ENCODE data around the gene S100A4.
"Not testable (repeated sequence)": the region's sequence is repeated elsewhere in the genome, so short reads cannot be mapped to it uniquely, and the experiment has no call there.

S100A4 gene

DNA sequence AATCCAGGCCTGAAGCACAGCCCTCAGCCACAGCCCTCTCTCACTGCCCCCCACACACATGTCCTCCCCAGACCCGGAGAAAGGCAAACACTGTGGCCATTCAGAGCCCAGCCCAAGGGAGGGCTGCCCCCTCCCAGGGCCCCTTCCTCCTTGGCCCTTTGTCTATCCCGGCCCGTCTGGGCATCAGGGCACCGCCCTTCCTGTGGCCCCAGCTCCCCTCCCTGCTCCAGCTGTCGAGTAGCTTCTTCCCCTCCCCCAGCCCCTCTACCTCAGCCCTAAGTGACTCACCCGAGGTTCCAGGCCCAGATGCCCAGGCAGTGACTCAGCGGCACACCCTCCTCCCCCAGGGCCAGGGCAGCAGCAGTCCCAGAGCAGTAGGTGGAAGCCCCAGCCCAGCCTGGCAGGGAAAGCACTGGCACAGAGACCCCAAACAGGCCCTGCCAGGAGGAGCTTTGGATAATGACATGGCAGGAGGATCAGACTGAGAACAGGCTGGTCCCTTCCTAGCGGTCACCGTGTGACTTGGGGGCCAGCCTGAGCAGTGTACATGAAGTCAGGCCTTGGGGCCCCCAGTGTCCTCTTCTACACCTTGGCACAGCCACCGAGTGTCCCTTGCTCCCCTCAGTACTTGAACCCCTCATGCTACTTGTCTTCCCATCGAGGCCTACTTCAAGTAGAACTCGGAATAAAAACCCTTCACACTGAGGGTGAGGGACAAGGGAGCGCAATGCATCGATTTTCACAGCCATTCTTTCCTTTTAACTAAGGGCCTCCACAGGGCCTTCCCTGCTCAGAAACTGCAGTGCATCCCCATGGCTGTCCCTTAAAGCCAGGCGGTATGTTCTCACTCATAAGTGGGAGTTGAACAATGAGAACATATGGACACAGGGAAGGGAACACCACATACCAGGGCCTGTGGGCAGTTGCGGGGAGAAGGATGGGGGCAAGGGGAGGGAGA, 21.1 kb upstream of the S100A4 start:
- peak; percentile 84 for DNase-seq

DNA sequence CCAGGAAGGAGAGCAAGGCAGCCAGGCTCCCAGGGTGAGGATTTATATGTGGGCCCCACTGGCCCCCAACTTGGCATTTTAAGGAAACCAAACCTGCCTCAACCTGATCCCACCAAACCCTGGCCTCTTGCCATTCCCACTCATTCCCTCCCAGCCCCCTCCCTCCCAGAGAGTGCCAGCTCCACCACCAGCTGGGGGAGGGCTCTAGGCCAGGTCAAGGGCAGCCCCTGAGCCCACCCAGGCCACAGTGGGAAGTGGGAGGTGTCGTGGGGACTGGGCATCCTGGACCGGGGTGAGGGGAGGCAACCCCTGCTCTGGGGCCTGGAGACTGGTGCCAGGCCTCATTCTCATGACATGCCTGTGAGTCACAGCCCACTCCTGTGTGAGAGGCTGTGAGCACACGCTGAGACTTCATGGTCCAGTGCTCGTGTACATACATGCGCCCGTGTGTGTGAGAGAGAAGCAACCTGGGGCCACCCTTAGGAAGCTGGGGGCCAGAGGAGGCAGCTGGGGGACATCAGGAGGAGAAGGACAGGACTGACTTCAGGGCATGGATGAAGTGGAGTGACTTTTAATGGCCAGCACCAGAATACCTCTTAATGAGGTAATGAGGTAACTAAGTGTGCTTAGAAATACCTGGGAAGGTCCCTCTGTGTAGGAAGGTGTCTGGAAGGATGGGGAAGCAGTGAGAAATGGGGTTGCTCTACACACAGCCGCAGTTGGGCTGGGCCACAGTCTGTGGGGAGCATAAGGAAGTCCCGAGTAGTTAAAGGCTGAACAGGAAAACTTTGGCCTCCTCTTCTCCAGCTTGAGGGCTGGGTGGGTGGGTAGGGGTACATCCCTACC, 20.1 kb upstream of the S100A4 start, which contains the start of gene S100A2:
Gene S100A2 (minus strand): TSS at position 316 of the 846 bp plus-strand sequence. CDS start 1,967 bp downstream, outside the sequence.
- DNase-seq: peak; percentile 89

DNA sequence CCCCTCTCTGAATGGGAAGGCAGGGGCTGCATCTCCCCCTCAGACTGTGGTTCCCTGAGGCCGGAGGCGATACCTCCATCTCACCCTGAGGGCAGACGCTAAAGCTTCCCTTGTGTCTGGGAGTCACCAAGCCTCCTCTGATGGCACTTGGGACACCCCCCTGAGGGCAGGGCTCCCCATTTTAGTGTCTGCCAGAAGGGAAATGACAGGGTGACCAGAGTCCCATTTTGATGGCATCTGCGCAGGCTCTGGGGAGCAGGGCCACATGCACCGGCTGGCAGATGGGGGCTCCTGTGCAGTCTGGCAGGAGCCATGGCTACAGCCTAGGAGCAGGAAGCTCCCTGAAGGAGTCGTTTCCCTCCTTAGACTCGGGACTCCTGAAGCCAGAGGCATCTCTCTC, 18.4 kb upstream of the S100A4 start:
- no peak for DNase-seq

DNA sequence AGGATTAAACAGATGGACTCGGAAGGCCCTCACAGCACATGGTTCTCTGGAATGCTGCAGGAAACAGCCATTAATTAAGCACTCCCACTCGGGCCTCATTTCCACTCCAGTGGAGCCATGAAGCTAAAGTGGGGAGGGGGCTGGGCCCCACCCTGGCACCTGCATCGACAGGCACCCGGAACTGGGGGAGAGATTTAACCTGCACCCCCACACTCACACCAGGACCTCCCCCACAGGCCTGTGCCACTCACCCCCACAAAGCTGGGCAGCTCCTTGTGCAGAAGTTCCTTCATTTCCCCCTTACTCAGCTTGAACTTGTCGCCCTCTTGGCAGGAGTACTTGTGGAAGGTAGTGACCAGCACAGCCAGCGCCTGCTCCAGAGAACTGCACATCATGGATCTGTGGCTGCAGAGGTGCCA, 17.9 kb upstream of the S100A4 start:
- no peak for DNase-seq

DNA sequence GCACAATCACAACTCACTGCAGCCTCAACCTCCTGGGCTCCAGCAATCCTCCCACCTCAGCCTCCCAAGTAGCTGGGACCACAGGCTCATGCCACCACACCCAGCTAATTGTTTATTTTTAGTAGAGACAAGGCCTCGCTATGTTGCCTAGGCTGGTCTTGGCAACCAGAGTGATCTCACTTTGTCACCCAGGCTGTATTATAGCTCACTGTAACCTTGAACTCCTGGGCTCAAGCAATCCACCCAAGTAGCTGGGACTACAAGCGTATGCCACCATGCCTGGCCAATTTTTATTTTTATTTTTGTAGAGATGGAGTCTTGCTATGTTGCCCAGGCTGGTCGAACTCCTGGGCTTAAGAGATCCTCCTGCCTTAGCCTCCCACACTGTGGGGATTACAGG, 16.4 kb upstream of the S100A4 start:
- not testable (repeated sequence) for DNase-seq

DNA sequence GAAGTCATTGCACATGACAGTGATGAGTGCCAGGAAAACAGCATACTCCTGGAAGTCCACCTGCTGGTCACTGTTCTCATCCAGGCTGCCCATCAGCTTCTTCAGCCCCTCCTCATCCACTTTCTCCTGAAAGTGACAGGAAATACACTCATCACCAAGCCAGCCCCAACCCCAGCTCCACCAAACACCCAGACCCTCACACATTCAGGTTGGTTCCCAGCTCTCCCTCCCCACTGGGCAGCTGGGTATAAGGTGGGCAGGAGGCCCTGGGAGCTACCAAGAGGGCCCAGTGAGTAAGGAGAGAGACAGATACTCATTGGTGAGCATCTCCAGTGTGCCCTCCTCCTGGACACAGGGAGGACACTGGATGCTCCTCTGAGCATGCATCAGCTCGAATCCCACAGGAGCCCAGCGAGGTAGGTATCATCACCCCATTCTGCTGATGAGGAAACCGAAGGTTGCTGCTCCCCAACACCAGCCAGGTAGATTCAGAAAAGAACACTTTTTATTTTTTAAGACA, 15.9 kb upstream of the S100A4 start:
- no peak for DNase-seq

DNA sequence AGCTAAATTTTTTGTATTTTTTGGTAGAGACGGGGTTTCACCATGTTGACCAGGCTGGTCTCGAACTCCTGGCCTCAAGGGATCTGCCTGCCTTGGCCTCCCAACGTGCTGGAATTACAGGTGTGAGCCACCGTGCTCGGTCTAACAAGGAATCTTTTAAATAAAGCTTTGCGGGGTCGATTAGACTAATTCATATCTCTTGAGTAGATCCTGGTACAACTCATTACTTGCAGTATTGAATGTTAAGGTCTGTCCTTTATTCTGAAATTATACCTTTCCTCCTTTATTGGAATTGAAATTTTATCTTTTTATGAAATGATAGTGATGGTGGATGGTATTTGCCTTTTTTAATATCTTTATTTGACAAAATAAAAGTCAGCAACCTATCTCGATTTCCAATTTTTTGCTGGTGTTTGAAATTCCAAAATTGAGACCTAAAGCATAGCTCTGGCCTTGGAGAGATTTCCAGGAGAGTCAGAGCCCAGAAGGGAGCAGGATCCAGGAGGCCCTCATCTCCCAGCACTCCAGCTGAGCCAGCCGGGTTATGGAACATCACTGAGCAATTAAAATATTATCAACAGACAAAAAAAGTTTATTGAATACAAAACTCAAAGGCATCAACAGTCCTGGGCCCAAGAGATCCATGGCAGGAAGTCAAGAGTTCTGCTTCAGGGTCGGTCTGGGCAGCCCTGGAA, 15.3 kb upstream of the S100A4 start:
- DNase-seq: no peak

DNA sequence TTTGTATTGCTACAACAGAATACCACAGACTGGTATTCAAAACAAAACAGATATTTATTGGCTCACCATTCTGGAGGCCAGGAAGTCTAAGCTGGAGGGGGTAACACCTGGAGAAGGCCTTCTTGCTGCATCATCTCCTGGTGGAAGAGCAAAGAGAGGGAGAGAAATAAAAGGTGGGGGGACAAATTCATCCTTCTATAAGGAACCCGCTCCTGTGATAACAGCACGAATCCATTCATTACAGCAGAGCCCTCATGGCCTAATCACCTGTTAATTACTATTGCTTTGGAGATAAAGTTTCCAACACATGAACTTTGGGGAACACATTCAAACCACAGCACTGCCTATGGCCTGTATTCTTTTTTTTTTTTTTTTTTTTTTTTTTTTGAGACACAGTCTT, 14.6 kb upstream of the S100A4 start:
- DNase-seq: no peak

DNA sequence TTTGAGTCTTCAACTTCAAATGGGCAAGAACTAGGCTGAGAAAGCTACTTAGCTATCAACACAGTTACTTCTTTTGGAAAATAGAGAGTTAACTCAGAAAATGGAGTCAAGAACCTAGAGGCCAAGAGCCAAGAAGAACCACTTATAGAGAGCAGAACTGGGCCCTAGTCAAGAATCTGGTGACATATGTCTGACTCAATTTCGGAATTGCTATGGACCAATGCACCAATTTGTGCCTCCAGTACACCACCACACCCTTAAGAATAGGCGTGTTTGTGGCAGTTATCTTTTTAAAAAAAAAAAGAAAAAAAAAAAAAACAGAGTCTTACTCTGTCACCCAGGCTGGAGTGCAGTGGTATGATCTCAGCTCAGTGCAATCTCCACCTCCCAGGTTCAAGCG, 12.3 kb upstream of the S100A4 start:
- no peak for DNase-seq

DNA sequence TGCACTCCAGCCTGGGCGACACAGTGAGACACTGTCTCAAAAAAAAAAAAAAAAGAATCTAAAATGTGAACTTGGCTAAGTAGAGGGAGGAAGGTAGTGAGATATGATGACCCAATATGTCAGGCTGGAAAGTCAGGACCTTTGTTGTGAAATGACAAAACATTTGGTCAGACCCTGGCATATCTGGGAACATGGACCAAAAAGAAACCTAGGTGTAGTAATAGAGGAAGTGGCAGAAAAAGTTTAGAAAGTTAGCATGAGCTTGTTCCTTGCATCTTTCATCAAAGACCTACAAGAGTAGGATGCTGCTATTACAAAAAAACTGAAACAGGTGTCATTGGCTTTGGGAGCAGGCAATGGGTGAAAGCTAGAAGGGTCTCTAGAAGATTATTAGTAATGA, 10.7 kb upstream of the S100A4 start:
- DNase-seq: no peak

DNA sequence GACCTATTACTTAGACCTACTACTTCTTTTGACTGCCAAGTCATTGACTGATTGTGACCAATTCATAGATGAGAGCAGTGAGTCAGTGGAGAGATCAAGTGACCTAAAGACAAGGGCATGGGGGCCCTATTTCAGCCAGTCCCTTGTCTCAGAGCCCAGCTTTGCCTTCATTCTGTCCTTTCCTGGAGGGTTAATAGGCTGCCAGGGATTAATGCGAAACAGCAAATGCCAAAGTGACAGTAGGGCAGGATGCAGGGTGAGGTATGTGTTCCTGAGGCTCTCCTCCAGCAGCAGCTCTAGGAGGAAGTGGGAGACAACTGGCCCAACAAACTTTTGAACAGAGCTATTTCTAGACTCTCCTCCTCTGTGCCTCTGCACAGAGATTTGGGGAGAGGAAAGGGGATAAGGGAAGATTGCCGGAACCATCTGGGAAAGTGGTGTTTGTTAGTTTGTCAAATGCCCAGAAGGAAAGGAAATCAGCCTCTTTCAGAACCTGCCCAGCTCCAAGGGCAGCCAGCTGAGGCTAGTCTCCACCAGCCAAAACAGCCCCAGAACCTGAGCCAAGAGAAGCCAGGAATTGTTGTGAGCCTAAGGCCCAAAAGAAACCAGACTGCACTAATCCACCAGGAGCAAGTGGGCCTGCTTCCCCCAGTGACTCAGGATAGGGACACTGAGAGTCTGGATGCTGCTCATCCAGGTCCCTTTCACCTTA, 8.4 kb upstream of the S100A4 start:
- no peak for DNase-seq

DNA sequence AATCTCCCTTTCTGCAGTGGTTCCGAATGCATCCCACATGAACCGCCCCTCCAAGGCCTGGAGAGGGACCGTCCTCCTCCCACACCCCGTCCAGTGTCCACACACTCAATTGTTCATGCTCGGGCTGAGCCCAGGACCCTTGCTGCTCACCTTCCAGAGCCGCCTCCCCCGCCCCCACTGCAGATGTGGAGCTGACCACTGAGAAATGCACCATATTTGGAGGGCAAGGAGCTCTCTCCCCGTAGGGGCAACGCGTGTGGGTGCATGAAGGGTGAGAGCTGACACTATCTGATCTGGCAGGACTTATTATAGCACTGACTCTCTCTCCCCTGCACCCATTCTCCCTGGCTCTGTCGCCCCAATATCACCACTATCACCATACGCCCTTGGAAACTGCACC, 7.5 kb upstream of the S100A4 start:
- no peak for DNase-seq

DNA sequence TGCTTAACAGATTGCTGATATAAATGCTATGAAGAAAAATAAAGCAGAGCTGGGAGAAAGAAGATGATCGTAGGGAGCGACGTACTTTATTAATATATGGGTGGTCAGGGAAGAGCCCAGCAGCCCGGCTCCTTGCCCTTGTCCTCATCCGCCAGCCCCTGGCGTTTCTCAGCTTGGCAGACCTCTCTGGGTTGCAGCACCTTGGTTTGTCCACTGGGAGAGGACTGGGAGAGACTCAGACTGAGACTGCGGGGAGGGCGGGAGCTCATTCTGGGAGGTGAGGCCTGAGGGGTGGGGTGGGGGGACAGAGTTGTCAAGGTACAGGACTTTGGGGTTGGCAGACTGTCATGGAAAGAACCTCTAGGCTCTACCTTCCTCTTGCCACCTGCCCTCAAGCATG, 6.7 kb upstream of the S100A4 start:
- DNase-seq: no peak

DNA sequence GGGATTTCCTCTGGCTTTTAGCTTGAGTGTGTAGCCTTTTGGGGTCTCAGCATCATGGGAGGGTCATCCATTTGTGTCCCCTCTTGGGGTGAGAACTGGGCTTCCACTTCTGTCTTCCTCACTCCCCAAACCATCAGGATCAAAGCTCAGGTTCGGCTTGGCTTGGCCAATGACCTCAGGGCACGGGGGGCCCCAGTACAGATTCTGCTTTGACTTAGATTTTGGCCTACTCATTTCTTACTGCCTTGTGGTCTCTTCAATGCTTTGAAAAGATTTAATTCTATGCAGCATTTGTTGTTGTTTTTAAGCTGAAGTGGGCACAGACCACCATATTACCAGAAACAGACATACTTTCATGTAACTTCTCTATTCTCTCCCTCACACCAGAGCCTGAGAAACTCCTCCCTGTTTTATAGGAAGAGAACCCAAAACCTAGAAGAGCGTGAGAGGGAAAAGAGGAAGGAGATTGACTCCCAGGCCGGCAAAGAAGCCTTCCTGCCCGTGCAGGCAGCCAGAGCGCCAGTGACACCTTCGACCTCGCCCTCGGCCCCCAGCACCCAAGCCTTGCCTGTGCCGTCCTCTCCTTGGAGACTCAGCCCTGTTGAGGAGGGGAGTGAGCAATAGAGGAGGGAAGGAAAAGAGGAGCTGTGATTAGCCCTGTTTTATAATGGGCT, 5.4 kb upstream of the S100A4 start:
- DNase-seq: no peak

DNA sequence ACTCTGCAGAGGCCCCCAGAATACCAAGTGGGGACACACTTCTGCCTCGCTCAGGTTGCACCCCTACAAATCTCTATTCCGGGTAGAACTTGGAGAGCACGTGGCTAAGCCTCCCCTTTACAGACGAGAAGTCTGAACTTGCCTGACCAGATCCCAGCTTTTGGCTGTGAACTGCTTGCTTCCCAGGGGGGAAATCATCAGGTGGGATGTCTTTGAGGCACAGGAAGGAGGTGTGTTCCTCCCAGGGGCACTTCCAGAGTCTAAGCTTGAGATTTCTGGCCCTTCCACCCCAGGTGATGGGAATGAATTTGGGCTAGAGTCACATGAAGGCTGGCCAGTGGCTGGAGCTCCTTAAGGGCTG, 4.8 kb upstream of the S100A4 start:
- DNase-seq: no peak

DNA sequence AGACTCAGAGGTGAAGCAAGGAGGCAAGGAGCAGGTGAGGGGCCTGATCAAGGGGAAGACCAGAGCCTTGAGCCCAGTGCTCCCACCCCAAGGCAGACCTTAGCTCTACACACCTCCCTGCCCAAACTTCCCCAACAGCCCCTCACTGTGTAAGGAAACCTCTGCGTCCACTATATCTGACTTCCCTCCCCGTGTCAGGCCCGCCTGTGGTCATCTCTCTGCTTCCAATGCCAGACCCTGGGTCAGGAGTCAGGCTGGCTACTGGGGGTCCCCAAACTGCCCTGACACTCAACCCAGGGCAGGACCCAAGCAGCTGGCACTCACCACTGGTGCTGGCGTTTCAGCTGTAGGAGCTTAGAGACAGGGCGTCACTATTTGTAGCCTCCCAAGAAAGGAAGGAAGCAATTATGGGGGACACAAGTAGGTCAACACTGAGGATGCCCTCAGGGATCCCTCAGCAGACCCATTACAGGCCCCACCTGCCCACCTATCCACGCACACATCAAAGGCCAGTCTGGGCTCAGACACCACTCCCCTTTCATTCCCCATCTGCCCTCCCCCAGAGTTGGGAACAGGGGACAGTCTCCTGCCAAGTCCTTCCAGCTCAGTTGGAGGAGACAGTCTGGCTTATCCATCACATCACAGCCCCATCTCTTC, 4.3 kb upstream of the S100A4 start:
- DNase-seq: no peak

DNA sequence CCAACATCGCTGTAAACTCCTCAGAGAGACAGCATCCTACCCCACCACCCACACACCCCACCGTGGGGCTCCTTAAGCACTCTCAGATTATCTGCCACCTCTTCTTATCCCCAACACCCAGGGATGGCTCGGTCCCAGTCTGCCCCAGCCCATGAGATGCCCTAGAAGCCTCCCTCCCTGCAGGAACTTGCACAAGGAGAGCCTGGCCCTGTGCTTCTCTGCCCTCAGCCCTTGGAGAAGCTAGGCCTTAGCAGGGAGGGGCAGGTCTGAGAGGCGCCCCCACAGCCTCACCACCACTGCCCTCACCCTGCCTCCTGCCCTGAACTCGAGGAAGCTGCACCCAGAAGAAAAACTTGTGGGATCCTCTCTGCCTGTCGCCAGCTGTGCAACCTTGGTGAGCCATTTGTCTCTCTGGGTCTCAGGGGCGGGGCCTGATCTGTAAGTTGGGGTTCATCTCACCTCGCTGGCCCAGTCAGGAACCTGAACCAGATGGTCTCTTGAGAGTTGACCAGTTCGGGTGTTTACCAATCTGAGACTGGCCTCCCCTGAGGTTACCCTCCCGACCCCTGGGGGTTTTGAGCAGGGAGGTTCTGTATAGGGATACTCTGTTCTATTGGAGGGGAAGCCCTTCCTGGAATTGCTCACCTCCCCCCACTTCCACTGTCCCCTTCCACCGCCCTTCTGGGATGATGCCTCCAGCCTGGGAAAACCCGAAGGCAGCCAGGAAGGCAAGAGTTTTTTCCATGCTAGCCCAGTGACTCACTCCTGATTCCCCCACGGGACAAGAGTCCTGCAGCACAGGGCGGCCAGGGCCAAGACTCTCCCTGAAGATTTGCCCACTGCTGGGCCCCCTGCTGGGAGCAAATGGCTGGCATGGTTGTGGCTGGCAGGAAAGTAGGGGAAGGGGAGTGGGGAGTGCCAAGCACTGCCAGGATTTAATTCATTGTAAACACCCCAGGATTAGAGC, 3.4 kb upstream of the S100A4 start, which contains the start of gene S100A3:
Gene S100A3 (minus strand): TSS at position 537 of the 967 bp plus-strand sequence. CDS start 773 bp downstream, outside the sequence.
- no peak for DNase-seq

DNA sequence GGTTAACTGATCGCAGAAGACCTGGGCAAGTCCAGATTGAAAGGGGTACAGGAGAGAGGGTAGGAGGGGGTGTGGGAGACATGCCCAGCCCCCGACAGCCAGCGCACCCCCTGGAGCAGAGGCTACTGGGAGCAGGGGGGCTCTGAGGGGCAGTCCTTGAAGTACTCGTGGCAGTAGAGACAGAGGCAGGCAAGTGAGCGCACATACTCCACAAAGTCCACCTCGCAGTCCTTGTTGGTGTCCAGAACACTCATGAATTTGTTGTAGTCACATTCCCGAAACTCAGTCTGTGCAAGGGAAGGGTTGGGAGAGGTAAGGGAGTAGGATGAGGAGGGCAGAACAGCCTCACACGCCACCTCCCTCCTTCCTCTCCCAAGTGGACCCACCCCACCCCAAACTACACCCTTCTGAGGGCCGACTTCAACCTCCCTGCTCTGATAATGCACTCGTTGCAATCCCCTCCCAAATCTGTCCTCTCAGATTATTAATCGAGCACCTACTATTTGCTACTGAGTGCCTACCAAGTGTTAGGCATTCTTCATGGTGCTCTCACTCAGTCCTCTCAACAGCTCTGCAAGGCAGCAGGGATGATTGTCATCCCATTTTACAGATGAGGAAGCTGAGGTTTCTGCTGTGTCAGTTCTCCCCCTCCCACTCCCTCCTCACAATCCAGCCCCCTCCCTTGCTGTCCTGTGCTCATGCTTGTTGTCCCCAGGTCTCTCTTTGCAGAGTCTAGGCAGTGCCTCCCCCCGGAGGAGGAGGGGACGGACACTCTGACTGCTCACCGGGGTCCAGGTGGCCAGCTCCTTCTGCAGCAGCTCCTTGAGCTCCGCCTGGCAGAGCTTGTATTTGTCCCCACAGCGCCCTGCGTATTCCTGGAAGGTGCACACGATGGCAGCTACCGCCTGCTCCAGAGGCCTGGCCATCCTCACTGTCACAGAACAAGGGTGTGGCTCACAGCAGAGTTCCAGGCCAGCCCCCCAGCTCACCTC, 2.2 kb upstream of the S100A4 start:
- DNase-seq: no peak
